ENCODE results near the gene CDC42EP2.

Gene CDC42EP2

DNA sequence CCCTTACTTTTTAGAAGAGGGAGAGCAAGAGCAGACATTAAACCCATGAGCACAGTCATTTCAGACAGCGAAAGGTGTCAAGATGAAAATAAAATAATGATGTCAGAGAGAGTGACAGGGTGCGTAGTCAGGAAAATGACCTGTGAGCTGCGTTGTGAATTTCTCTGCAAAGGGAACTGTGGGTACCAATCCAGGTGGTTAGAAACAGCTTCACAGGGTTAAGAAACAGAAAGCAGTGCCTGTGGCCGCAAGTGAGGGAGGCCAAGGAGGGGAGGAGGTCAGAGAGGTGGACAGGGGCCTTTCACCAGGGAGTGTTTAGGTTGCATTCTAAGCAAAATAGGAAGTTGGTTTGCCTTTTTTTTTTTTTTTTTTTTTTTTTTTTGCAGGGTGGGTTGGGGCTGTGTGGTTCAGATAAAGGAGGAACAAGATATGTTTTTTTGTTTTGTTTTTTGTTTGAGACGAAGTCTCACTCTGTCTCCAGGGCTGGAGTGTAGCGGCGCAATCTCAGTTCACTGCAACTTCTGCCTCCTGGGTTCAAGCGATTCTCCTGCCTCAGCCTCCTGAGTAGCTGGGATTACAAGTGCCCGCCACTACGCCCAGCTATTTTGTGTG is 47.8 kb downstream of the CDC42EP2 start:
- DNase-seq = peak; percentile 53

DNA sequence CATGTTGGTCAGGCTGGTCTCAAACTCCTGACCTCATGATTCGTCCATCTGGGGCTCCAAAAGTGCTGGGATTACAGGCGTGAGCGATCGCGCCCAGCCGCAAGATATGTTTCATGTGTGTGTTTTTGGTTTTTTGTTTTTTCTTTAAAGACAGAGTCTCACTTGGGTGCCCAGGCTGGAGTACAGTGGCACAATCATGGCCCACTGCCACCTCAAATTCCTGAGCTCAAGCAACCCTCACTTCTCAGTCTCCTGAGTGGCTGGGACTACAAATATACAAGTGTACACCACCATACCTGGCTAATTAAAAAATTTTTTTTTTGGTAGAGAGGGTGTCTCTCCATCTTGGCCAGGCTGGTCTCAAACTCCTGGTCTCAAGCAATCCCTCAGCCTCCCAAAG is 48.3 kb downstream of the CDC42EP2 start:
- DNase-seq = no peak

DNA sequence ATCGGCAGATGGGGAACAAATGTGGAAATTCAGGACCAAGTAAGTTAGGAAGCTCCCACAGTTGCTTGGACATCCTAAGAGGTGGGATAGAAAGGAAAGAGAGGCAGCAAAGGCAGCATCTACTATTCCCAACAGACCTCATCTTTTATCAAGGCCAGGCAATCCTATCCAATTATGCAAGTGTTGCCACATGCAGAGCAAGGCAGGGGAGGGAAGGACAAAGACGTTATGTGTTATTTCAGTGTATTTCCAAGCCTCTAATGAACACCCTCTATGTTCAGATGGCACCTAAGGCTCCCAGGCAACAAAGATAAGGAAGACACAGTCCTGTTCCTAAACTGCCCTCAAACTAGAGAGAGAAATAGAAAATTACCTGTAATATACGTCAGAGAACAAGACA is 49.1 kb downstream of the CDC42EP2 start:
- DNase-seq = no peak

DNA sequence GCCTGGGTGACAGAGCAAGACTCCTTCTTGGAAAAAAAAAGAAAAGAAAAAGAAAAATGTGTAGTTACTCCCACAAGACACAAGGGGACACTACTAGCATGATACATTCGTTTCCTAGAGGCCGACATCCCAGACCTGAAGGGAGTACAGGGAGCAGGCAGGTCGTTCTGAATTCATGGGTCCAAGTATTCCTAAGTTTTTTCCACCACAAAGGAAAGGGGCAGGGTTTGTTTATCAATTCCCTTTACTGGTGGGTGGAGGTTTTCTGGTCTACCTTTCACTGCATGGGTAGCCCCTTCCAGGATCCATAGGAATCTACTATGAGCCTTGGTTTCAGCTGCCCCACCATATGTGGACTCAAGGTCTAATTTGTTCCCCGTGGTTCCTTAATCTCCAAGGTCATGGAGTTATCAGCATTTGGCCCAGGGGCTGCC is 51.7 kb downstream of the CDC42EP2 start:
- peak; percentile 33 for DNase-seq

DNA sequence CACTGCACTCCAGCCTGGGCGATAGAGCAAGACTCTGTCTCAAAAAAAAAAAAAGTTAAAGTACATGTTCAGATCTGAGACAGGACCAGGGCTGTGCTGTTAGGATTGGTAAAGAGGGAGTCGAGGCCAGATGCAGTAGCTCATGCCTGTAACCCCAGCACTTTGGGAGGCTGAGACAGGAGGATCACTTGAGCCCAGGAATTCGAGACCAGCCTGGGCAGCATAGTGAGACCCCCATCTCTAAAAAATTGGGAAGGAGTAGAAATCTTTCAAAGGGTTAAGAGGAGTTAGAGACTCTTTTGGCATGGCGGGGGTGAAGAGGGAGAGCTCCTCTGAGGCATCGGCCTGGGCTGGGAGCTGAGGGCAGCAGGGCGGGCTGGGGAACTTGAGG is 56.0 kb downstream of the CDC42EP2 start:
- DNase-seq = no peak

Measured in CD4-positive, alpha-beta T cell treated with Interferon gamma for 1 hour (primary cell).